Kidney epithelial cell (primary cell): Measurements from ENCODE around the gene CYSLTR2. TPM values are rescaled to one million over a fixed set of nuclear protein-coding genes. Genes with fewer than 3 reads are reported as not detected.

Experiments used
- DNase-seq: peaks from one replicate; pipeline ENCODE4 v3.0.0-alpha.2; 2010; ENCODE audit warnings: low read depth
- H3K27me3 ChIP-seq: 2 replicates; pipeline ENCODE4 v1.6.0; 2011; ENCODE audit warnings: low read length; ENCODE audit not compliant: control insufficient read depth, insufficient read depth
- H3K36me3 ChIP-seq: 2 replicates; pipeline ENCODE4 v1.5.1; 2011; ENCODE audit warnings: low read length; ENCODE audit not compliant: control insufficient read depth, insufficient read depth
- H3K4me3 ChIP-seq: 2 replicates; pipeline ENCODE4 v1.5.1; 2011; ENCODE audit warnings: low read depth, mild to moderate bottlenecking, control low read depth, low read length
- total RNA-seq: library from RNA; depleted of rRNA; stranded (reverse); fragments of >200 nt; gene quantifications from 2 replicates; pipeline ENCODE4 v1.2.3, GENCODE V29; 2015
- TF ChIP-seq, protein P1 (sequence below): IDR thresholded peaks from 2 replicates; pipeline ENCODE4 v1.5.1; 2011; ENCODE audit warnings: mild to moderate bottlenecking, moderate library complexity, low read length, control low read depth, inconsistent platforms; ENCODE audit not compliant: insufficient read depth, poor library complexity, severe bottlenecking

CYSLTR2 gene
- total RNA-seq, 1 donor from 2014 or later = 0.13 TPM

DNA sequence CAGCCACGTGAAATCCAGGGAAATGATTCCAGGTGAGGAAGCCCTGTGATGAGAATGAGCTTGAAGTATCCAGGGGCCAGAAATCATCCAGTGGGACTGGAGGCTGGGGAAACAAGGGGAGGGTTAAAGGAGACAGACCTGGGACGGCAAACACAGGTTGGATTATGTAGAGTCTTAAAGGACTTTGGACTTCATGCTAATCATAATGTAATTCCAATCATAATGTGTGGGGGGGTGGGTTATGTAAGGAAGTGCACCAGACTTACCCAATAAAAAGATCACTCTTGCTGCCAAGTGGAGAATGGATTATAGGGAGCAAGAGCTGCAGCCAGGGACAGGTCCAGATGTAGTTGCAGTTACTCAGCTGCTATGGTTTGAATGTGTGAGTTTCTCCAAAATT, 16.1 kb upstream of the CYSLTR2 start:
- DNase-seq = no peak
- TF ChIP-seq, protein P1, sequence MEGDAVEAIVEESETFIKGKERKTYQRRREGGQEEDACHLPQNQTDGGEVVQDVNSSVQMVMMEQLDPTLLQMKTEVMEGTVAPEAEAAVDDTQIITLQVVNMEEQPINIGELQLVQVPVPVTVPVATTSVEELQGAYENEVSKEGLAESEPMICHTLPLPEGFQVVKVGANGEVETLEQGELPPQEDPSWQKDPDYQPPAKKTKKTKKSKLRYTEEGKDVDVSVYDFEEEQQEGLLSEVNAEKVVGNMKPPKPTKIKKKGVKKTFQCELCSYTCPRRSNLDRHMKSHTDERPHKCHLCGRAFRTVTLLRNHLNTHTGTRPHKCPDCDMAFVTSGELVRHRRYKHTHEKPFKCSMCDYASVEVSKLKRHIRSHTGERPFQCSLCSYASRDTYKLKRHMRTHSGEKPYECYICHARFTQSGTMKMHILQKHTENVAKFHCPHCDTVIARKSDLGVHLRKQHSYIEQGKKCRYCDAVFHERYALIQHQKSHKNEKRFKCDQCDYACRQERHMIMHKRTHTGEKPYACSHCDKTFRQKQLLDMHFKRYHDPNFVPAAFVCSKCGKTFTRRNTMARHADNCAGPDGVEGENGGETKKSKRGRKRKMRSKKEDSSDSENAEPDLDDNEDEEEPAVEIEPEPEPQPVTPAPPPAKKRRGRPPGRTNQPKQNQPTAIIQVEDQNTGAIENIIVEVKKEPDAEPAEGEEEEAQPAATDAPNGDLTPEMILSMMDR = no peak
- H3K4me3 ChIP-seq = no peak overlapping the region
- H3K27me3 ChIP-seq = no peaks in the 10 kb centered on the region
- no peaks in the 10 kb centered on the region for H3K36me3 ChIP-seq

DNA sequence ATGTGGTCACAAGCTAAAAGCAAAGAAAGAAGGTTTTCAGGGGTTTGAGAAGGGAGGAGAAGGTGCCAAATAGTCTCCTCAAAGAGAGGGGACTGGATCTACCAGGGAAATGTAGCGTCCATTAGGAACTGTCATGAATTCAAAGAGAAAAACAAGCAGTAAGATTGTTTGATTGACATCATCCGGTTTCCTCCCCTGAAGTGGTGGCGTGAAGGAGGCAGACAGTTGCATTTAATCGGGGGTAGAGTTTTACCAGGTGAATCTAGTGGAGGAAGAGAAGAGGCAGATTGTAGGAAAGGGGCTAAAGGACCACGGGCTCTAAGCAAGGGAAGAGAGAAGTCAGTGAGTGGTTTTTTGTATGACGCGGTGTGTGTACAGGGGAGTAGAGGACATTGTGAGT, 13.0 kb upstream of the CYSLTR2 start:
- no peaks in the 10 kb centered on the region for H3K36me3 ChIP-seq
- DNase-seq = no peak
- no peak overlapping the region for H3K4me3 ChIP-seq
- H3K27me3 ChIP-seq = no peaks in the 10 kb centered on the region
- TF ChIP-seq, protein P1 = no peak

DNA sequence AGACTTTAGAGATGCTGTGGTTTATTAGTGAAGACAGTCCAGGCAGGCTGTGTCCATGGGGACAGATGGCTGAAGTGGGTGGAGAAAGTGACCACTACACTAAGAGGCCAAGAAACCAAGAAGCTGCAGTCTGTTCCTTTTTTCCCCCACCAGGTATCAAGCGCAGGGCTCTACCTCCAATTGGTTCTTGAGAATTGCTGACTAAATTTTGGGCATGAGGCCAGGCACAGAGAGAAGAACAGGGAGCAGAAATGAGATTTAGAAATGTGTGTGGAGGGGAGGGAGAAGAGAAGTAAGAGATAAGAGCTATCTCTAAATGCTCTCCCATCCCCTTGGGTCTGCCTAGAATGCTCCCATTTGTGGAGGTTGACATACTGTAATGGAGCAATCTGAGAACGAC, 12.3 kb upstream of the CYSLTR2 start:
- Histone ChIP-seq H3K36me3 (no peaks in the 10 kb centered on the region), H3K27me3 (no peaks in the 10 kb centered on the region), H3K4me3 (no peak overlapping the region)
- TF ChIP-seq, protein P1 = no peak
- DNase-seq = no peak

DNA sequence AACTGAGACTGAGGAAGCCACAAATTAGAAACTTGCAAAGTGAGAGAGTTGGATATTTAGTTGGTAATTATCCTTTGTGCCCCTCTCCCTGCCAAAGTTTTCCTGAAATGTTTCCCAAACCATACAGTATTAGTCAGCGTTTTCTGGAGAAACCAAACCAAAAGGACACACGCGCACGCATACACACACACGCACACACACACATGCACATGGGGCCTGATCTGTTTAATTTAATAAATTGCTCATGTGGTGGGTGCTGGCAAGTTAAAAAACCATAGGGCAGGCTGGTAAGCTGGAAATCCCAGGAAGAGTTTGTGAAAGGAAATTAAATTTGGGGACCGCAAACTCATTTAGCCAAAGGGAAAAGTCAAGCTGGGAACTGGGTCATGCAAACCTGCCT, 11.7 kb upstream of the CYSLTR2 start:
- no peaks in the 10 kb centered on the region for H3K27me3 ChIP-seq
- H3K4me3 ChIP-seq = no peak overlapping the region
- TF ChIP-seq, protein P1 = no peak
- no peaks in the 10 kb centered on the region for H3K36me3 ChIP-seq
- no peak for DNase-seq

DNA sequence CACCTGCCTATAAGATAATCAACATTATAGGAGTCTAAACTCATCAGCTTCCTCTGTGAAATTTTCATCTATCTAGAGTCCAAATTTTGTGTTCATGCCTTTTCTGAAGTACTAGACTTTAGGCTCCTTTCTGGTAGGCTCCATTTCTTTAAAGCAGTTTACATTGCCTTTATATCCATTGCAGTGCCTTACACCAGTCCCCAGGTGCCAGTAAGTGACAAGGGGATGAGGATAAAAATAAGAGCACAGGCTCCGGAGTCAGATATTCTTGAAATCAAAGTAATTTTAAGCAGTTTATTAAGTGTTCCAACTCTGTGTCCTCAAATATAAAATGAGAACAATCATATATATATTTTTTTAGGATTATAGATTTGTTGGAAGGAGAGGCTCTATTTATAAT, 10.6 kb upstream of the CYSLTR2 start:
- no peak for DNase-seq
- no peaks in the 10 kb centered on the region for H3K27me3 ChIP-seq
- TF ChIP-seq, protein P1 = no peak
- H3K4me3 ChIP-seq = no peak overlapping the region
- no peaks in the 10 kb centered on the region for H3K36me3 ChIP-seq

DNA sequence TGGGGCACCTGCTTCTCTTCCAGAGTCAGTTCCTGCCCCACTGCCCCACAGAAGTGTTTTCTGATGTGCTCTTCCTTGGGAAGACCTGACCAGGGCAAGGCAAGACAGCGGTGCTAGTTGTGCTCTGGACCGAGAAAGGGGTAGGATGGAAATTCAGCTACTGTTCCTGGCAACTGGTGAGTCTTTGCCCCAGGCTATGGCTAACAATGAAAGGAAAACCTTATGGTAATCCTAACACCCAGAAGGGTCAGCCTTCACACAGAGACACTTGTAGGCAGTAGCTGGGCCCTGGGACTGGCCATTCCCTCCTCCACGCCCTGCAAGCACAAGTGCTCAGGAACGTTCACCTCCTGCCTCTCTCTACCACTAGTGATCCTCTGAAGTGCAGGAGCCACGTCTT, 9.6 kb upstream of the CYSLTR2 start:
- no peak for DNase-seq
- no peak overlapping the region for H3K4me3 ChIP-seq
- no peaks in the 10 kb centered on the region for H3K36me3 ChIP-seq
- TF ChIP-seq, protein P1 = no peak
- H3K27me3 ChIP-seq = no peaks in the 10 kb centered on the region
